HG03025 (cell line): Measurements from ENCODE around the gene ASF1A.
"Not testable (repeated sequence)": the region's sequence is repeated elsewhere in the genome, so short reads cannot be mapped to it uniquely, and the experiment has no call there.

Experiments used
- ATAC-seq: cut with Tn5 transposase; IDR thresholded peaks from one replicate; pipeline ENCODE4 v1.9.1; 2021; ENCODE audit warnings: mild to moderate bottlenecking, moderate library complexity; ENCODE audit not compliant: unreplicated experiment, low FRiP score

The ASF1A gene

DNA sequence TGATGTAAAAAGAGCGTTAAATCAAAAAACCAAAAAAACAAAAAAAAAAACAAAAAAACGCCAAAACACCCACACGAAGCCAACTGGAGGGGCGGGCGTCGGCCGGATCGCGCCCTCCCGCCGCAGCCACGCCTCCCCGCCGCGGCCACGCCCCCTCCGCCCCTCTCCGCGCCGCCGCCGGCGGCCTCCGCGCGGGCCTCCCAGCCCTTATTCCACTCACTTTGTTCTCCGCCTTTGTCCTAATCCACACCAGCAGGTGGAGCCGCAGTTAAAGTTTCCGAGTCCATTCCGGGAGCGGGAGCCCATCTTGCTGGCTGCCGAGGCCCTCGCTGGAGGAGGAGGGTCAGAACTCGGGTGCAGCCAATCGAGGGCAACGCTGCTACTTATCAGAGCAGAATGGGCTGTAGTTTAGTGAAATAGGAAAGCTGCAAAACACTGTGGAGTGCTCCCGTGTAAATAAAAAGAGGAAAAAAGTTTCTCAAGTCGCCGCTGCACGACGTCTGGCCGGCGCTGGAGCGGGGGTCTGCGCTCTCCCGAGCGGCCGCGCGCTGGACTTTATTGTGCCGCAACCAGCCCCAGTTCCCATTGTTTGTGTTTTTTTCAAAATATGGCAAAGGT, at the start of gene ASF1A:
TSS of gene ASF1A (plus strand) at position 346 of the 618 bp plus-strand sequence. CDS start at position 608, 262 bp downstream.
- ATAC-seq = peak; percentile 69

DNA sequence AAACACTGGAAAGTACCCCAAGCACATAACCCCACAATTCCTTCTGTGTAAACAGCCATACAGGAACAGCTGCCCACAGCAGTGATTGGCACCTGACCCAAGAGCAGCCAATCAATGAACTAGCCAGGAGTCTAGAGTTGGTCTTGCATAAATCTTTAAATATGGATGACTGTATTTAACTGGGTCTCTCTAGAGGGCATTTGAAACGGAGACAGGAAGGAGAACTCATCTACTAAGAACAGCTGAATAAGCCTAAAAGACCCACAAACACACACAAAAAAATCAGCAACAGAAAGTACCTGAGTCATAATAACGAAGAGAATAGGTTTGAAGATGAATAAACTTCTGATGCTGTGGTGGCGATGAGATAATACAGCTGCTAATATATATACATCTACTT, 49.0 kb upstream of the ASF1A start:
- peak; percentile 34 for ATAC-seq

- ATAC-seq = no peak
These were observed 40.5 kb upstream of the ASF1A start for GRCh38 chr6:118853408-118853807.

GRCh38 chr6:118856301-118856700, 37.7 kb upstream of the ASF1A start:
- no peak for ATAC-seq

- no peak for ATAC-seq
These were observed 34.4 kb upstream of the ASF1A start for GRCh38 chr6:118859517-118860064.

DNA sequence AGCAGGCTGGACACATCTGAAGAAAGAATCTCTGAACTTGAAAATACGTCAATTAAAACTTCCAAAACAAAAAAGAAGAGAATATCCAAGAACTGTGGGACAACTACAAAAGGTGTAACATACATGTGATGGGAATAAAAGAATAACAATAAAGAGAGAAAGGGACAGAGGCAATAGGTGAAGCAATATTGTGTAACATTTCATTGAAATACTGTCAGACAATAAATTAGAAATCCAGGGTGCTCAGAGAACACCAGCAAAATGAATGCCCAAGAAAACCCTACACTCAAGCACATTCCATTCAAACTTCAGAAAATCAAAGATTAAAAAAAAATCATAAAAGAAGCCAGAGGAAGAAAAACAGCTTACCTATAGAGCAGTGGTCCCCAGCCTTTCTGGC, 33.6 kb upstream of the ASF1A start:
- no peak for ATAC-seq

DNA sequence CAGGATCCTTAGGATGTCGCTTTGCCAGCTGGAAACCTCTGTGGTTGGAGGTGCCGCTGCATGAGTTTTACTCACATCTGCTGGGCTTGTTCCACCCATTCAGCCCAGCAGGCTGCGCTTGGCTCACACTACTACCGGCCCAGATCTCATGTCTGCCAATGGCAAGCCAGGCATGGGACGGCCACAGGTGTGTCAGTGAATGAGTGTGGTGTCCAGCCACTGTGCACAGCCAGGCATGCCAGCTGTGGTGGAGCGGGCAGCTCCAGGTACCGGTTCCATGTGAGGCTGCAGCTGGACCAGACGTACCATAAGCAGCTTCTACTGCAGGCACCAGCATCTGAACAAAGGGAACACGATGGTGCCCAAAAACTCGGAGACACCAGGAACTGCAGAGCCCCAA, 33.1 kb upstream of the ASF1A start:
- no peak for ATAC-seq

GRCh38 chr6:118862443-118862842, 31.5 kb upstream of the ASF1A start:
- ATAC-seq = no peak

- ATAC-seq = no peak
These were observed 29.4 kb upstream of the ASF1A start for GRCh38 chr6:118864341-118865099.

DNA sequence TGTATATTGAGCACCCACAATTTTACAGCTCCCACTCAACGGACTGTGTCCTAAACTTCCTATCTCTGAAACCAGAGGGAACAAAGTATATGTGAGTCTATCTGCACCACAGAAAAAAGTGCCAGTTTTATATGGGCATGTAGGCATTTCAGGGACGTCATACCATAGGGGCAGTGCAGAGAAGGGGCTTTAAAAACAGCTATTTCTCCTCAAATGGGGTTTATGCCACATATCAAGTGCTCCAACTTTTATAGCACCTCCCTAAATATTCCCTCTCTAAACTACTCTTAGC, 28.9 kb upstream of the ASF1A start:
- no peak for ATAC-seq

DNA sequence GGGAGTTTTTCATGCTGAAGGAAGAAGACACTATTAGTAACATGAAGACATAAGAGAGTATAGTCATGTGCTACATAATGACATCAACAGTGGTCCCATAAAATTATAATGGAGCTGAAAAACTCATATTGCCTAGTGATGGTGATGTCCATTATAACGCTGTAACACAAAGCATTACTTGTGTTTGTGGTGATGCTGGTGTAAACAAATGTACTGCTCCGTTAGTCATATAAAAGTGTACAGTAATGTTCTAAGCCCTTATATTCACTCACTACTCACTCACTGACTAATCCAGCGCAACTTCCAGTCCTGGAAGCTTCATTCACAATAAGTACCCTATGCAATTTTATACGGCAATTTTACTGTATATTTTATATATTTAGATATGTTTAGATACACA, 26.8 kb upstream of the ASF1A start:
- ATAC-seq = no peak

GRCh38 chr6:118868901-118869300, 25.1 kb upstream of the ASF1A start:
- ATAC-seq = not testable (repeated sequence)

GRCh38 chr6:118869350-118869749, 24.6 kb upstream of the ASF1A start:
- ATAC-seq = no peak

DNA sequence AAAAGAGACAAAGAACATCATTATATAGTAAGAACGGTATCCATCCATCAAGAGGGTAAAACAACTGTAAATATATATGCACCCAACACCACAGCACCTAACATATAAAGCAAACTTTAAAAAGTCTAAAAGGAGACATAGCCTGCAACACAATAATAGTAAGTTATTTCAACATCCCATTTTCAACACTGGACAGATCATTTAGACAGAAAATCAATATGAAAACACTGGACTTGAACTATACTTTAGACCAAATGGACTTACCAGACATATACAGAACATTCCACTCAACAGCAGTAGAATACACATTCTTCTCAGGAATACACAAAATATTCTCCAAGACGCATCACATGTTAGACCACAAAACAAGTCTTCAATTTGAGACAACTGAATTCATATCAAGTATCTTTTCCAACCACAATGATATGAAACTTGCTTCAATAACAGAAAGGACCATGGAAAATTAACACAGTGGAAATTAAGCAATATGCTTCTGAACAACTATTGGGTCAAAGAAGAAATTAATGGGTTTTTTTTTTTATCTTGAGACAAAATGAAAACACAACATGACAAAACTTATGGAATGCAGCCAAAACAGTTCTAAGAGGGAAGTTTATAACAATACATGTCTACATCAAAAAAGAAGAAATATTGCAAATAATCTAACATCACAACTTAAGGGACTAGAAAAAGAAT, 23.9 kb upstream of the ASF1A start:
- no peak for ATAC-seq

DNA sequence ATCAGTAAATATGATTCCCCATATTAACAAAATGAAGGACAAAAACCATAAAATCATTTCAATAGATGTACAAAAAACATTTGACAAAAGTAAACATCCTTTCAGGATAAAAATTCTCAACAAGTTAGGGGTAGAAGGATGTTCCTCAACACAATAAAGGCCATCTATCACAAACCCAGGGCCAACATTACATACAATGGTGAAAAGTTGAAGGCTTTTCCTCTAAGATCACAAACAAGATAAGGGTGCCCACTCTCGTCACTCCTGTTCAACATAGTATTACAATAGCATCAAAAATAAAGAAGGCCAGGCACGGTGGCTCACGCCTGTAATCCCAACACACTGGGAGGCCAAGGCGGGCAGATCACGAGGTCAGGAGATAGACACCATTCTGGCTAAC, 22.6 kb upstream of the ASF1A start:
- ATAC-seq = no peak

- no peak for ATAC-seq
These were observed 21.6 kb upstream of the ASF1A start for GRCh38 chr6:118872318-118872717.

DNA sequence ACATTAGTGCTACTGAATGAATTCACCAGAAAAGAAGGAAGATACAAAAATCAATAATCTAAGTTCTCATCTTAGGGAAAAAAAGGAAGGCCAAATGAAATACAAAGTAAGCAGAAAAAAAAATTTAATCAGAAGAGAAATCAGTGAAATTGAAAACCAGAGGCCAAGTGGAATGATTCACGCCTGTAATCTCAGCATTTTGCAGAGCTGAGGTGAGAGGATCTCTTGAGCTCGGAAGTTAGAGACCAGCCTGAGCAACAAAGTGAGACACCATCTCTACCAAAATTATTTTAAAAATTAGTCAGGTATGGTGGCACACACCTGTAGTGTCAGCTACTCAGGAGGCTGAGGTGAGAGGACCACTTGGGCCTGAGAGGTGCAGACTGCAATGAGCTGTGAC, 21.2 kb upstream of the ASF1A start:
- ATAC-seq = no peak

DNA sequence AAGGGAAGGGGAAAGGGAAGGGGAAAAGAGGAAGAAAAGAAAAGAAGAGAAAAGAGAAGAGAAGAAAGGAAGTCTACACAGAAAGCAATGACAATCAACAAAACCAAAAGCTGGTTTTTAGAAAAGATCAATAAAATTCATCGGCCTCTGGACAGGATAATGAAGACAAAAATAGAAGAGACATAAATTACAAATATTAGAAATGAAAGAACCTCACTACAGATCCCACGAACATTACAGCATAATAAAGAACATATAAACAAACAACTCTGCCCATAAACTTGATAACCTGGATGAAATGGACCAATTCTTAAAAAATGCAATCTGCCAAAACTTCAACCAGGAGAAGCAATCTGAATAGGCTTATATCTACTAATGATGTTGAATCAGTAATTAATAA, 20.7 kb upstream of the ASF1A start:
- ATAC-seq = no peak

GRCh38 chr6:118875672-118876071, 18.3 kb upstream of the ASF1A start:
- no peak for ATAC-seq

GRCh38 chr6:118876198-118876597, 17.8 kb upstream of the ASF1A start:
- ATAC-seq = no peak

GRCh38 chr6:118876814-118877213, 17.1 kb upstream of the ASF1A start:
- ATAC-seq = no peak

GRCh38 chr6:118877806-118878205, 16.1 kb upstream of the ASF1A start:
- no peak for ATAC-seq
